HG03432 (cell line): Measurements from ENCODE around the gene PGBD5.
A peak's percentile ranks its signal among the peaks of the same experiment; 100 is the strongest.
"Not testable (repeated sequence)": the region's sequence is repeated elsewhere in the genome, so short reads cannot be mapped to it uniquely, and the experiment has no call there.

ENCODE experiments used
- ATAC-seq: cut with Tn5 transposase; IDR thresholded peaks from one replicate; pipeline ENCODE4 v1.9.1; 2021; ENCODE audit warnings: mild to moderate bottlenecking, moderate library complexity; ENCODE audit not compliant: unreplicated experiment

Gene PGBD5

DNA sequence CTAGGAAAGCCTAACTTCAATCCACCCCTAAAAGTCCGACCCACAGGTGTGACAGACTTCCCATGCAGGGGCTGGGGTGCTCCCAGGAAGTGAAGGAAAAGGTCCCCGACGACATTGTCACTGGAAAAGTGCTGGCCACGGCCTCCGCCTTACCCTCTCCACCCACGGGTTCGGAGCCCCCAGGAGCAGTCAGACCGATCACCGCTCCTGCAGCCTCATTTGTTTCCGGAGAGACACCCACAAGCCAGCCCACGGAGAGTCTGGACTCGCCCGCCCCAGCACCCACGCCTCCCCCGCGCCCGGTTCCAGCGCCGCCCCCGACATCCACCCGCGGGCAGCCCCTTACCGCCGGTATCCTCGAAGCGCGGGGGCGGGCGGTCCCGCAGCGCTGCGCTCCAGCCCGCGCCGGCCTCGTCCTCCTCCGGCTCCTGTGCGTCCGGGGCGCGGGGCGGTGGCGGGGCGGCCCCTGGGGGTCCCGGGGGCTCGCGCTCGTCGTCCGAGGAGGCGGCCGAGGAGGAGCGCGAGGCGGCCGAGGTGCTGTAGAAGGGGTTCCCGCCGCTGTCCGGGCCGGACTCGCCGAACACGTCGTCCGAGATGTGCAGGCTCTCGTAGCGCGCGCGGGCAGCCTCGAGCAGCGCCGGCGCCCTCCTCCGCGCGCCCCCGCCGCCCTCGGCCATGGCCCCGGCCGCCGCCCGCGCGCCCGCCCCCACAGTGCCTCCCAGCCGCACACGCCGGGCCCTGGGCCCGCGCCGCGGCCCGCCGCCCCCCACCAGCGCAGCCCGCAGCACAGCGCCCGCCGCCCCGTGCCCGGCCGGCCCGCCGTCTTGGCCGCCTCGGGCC, 660 bp downstream of the PGBD5 start:
- peak; percentile 10 for ATAC-seq

DNA sequence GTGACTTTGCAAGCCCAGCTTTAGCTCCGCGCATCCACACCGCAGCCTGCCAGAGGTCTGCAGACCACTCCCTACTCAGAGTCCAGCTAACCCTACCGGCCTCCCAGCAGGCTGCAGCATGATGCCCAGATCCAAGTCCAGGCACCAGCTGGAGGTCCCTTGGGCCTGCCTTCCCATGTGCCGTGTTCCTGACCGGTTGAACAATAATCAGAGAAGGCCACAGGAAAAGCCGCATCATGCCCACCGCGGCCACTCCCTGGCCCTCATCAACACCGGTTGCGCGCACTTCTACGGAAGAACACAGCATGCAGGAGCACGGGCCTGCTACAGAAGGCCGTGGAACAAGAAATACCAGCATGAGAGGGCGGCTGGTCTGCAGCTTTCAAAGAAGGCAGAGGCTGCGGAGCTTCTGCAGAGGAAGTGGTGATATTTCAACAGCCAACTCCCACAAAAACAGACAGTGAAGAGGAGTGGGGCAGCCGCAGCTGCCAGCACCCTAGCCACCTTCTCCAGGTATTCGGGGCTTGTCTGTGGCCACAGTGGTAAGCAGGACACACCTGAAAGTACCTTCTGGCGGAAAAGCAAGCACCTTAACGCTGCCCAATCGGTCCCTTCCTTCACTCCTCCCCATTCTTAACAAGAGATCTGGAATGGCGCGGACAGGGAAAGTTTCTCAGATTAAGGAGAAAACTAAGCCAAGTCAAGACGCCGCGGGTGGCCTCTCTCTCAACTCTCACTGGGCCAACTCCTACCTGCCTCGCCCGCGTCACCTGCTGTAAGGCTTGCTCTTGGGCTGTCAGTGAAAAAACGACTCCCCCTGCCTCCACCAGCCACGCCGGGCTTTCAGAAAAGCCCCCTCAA, 1.5 kb downstream of the PGBD5 start:
- ATAC-seq, result no peak

DNA sequence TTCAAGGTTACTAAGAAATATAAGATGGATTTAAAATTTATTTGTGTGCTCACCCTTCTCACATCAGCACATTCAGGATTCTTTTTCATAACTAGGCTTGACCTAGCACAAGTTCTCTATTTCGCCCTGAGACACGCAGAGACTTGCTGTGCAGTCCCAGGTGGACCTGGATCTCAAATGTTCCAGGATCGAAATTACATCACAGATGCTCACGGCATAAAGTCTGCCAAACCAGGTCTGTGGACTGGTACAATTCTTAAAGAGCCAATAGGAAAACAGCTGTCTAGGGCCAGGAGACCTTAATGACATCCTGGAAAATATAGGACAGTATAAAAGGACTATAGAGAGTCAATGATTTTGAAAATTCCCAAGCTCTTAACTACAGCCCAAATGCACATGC, 2.2 kb downstream of the PGBD5 start:
- ATAC-seq, result no peak

DNA sequence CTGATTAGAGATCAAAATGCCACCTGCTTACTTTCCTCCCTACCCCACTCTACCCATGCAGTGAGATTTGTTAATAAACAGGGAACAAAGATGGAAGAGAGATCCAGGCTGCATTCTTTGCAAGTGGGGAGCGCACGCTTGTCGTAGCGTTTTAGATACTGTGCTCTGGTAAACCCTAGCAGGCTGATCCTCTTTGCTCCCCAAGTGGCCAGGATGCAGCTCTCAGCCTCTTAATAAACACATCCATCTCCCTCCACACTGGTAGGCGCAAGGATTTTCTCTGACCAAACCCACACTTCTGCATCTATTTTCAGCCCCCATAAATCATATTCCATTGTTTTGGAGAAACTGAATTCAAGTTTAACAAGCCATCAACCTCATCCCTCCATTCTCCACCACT, 2.9 kb downstream of the PGBD5 start:
- no peak for ATAC-seq

DNA sequence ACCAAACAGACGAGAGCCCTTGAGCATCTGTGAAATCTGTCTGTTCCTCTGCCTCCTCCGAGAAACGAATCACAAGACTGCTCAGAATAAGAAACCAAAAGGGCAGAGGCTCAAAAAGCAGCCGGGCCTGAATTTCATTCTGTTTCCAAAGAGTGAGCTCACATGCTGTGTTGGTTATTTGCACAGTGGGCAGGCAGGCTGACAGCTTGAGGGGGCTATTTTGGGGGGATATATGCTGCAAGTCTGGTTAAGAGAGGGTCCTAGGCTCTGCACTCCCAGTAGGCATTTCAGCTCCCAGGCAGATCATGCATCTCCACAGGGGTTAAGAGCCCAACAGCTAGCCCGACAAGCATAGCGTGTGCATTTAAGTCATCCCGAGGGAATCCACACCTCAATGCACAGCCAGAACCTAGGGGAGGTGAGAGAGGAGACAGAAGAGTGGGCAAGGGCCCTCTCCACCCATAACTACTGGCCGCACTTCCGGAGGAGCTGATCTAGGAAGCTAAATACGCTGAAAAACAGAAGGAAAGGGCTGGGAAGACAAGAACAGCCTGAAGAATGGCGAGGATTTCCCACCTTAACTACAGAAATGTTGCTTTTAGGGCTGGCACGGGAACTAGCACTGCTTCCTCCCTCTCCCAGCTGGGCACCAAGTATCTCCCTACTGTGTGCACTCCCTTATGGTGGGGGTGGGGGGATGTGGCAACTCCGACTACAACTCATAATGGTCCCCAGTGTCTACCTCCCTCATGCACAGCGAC, 3.7 kb downstream of the PGBD5 start:
- ATAC-seq, result no peak

DNA sequence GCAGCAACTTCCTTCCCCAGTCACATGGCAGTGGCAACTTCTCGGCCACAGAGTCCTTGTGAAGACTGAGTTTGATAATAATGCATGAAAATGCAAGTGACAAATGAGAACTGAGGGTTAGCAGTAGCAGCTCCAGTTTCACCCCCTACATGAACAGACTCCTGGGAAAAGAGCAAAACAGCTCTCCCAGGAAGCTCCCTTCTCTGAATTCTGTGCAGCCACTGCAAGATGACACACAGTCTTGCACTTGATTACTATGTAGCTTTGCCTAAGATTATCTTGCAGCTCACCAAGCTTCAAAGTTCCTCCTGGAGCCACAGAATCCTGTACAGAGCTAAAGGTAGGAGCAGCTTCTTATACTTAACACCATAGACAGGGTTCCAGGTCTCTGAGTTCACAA, 4.7 kb downstream of the PGBD5 start:
- no peak for ATAC-seq

DNA sequence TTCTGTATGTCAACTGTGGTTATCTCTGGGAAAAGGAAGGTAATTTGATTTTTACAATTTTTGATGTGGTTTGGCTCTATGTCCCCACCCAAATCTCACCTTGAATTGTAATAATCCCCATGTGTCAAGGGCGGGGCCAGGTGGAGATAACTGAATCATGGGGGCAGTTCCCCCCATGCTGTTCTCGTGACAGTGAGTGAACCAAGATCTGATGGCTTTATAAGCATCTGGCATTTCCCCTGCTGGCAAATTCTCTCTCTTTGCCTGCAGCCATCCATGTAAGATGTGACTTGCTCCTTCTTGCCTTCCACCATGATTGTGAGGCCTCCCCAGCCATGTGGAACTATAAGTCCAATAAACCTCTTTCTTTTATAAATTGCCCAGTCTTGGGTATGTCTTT, 5.8 kb downstream of the PGBD5 start:
- not testable (repeated sequence) for ATAC-seq

DNA sequence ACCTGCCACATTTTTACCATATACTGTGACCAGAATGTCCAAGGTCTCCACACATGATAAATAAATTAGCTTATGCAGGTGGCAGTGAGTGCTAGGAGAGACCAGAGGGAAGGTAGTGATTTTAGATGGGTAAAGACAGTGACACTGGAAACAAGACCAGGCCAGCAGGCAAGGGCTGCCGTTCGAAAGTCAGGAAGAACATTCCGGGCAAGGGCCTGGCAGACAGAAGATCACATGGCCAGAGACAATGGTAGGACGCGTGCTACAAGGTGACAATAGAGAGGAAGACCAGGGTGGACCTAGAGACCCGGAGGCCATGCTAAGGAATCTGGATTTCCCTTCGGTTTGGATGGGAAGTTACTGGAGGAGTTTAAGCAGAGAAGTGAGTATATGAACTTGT, 9.7 kb downstream of the PGBD5 start:
- no peak for ATAC-seq

DNA sequence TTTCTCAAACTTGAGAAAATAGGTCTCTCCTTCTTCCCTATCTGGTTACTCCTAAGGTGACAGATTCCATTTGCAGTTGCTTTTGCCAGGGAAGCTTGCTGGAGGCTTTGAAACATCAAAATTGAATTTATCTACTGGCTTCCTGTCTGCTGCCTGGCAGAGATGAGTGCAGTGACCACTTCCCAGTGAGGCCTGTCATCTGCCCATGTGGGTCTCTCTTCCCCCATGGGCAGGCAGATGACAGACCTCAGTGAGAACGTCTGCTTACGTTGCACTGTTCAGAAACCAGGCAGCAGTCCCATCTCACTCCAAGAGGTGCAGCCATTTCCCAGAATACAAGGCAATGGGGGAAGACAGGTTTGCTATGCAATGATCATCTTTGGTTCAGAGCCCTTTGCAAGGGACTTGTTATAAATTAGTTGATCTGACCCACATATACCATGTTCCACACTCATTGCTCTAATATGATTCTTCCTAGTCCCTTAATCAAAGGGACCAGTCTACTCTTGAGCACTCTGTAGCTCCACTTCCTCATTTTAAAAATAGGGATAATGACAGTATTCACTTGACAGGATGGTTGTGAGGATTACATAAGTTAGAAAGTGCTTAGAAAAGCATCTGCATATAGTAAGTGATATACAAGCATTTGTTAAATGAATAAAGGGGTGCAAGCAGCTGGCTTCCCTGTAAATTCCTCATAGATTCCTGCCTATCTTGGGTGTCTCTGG, 10.6 kb downstream of the PGBD5 start:
- no peak for ATAC-seq

DNA sequence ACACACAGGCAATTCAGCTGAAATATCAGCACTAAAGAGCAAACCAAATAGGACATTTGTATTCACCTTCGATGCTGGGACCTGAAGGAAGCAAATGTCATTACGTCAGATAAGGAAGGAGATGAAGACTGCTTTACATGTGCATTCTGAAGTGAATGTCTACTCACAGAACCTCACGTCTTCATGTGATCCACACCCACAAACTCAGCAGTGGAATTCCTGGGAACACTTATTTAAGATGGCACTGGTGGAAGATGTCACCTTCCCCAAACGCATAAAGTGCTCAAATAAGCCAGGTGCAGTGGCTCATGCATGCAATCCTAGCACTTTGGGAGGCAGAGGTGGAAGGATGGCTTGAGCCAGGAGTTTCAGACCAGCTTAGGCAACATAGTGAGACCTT, 11.4 kb downstream of the PGBD5 start:
- ATAC-seq, result no peak

DNA sequence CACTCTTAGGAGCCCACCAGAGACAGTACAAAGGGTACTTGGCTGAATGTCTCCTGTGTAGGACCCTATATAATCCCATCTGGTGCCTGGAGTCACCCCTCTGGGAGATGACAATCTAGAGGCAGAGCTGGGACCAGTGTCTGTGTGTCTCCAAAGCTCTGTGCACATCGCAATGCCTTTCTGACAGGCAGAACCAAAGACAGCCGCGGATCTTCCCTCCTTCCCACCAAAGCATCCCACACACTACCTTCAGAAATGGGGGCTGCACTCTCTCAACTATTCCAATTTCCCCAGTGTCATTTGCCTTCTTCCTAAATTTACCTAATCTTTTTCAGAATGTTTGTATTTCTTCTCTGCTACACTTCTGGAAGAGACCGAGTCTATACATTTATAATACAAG, 12.0 kb downstream of the PGBD5 start:
- no peak for ATAC-seq

DNA sequence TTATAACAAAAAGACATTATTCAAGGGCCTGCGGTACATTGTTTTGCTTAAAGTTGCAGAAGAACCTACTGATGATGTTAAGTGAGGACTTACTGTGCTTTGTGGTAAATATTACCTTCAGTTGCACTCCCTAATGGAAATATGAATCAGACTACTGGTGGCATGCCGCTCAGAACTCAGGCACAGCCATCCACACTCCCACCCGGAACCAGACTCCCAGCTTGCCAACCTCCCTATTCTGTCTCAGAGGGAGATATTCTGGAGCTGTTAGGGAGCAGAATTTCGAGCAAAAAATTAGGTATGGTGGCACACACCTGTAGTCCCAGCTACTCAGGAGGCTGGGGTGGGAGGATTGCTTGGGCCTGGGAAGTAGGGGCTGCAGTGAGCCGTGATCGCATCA, 13.1 kb downstream of the PGBD5 start:
- ATAC-seq, result no peak

DNA sequence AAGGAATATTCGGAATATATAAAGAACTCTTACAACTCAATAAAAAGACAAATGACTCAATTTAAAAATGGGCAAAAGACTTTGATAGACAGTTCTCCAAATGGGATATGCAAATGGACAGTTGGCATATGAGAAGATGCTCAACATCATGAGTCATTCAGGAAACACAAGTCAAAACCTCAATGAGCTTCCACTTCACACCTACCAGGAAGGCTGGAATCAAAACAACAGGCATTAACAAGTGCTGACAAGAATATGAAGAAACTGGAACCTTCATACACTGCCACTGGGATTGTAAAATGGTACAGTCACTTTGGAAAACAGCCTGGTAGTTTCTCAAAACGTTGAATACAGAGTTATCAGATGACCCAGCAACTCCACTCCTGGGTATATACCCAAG, 17.2 kb downstream of the PGBD5 start:
- ATAC-seq, result no peak

DNA sequence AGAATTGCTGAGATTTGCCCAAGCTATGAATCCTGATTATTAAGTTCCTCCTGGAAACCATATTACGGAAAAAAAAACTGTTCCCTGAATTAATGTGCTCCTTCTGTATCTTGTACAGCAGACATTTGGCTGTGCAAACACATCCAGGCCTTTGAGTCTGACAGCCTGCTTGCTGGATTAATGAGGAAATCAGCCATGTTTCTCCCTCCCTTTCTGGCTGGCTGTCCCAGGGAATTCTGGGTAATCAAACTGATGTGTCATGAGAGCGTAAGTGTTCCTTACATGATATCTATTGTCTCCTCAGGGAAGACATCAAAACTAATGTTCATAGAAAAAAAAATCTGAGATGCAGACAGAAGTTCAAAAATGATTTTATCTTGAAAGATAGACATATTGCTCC, 18.8 kb downstream of the PGBD5 start:
- no peak for ATAC-seq

DNA sequence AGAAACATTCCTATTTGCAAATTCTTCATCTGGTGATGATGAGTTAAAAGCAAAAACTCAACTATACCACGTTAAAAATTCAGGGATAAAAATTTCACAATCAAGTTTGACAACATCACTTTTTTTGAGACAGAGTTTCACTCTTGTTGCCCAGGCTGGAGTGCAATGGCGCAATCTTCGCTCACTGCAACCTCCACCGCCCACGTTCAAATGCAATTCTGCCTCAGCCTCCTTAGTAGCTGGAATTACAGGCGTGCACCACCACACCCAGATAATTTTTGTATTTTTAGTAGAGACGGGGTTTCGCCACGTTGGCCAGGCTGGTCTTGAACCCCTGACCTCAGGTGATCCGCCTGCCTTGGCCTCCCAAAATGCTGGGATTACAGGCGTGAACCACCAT, 19.4 kb downstream of the PGBD5 start:
- ATAC-seq, result not testable (repeated sequence)

DNA sequence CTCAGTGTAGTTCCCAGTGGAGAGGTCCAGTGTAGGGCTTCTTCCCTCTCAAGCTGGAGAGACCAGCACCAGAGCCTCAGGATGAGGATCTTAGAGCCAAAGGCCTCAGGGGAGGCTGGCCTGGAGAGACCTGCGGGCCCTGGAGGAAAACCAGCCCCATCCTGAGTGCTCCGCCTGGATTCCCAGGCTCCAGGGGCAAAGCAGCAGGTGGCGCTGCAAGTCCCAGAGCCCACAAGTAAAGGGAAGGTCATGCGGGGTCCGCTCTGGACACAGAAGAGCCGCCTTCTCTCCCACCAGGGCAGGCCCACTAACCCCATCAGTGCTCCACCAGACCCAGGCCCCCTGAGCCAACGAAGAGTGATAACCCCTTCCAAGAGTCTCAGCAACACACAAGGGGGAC, 22.7 kb downstream of the PGBD5 start:
- no peak for ATAC-seq

DNA sequence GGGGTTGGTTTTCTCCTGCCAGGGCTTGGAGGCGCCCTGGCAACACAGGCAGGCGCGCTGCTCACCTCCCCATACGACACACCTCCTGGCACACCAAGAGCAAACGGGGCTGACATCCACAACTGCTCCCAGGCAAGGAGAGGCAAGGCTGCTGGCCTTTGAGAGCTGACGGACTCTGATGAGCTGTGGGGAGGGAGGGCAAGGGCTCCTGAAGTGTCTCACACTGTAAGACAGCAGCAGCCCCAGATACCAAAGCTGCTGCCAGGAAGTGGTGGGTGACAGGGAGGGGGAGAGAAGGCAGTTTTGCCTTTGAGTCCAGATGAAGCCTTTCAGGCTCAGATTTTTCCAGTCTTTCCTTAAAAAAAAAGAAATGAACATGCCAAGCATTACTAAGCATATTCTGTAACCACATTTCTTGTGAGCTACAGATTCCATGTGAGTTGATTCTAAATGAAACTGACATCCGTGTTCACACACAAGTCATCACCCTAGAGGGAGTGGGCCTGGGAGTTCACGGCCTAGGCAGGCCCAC, 24.3 kb downstream of the PGBD5 start:
- ATAC-seq, result no peak

DNA sequence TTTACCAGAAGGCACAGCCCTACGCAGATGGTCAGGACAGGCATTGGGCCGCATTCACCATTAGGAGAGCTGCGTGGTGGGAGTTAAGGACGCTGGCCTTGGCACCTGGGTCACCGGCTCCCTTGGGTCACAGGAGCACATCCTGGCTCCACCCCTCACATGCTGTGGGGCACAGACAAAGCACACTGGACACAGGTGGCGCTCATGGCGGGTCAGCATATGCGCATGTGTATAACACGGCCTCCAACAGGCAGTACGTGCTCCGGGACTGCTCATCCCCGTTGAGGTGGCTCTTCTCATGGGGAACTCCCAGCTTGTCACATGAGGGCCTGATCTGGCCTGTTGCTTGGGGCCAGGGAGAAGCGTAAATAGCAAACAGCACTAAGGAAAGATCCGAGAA, 25.0 kb downstream of the PGBD5 start:
- ATAC-seq, result no peak

DNA sequence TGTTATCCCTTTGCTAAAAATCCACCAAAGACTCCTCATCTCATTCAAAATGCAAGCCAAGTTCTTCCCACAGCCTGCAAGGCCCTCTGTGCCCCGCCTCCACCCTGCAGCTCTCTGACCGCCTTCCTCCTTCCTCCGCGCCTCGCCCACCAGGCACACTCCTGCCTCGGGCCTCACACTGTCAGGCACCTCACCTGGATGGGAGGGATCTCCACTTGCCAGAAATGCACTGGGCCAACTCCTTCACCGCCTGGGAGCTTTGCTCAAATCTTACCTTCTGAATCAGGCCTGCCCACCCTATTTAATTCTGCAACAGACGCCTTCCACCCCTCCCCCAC, 26.2 kb downstream of the PGBD5 start:
- no peak for ATAC-seq

DNA sequence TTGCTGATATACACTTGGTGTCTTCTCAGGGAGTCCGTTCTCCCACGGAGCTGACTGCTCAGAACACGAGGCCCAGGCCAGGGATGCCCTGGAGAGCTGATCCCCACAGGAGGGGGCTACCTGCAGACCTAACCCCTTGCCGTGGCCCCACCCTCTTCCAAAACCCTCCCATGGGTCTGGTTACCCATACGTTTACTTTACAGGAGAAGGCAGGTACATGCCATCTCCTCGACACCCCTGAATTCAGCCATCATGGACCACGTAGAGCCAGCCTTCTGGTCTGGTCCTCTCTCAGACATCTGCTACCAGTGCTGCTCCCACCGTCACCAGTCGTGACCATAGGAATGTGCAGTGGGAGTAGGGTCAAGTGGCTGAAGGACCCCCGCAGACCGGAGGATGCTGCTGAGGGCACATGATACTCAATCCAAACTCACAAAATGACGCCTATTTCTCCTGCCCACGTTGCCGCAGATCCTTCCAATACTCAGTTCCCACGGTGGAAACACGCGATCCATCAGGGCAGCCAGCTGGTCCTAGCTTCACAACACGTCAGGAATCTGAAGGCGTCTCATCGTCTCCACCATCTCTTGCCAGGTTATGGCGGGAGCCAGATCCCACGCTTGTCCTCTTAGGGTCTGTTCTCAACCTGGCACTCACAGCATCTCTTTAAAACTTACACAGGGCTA, 26.7 kb downstream of the PGBD5 start:
- ATAC-seq, result no peak
